Retina (tissue), 1 donor: ENCODE measurements around the gene SELENOI.
"Not testable (repeated sequence)": the region's sequence is repeated elsewhere in the genome, so short reads cannot be mapped to it uniquely, and the experiment has no call there.

Experiments used
- DNase-seq: peaks from one replicate; pipeline ENCODE4 v3.0.0-alpha.2; 2016

The SELENOI gene, protein sequence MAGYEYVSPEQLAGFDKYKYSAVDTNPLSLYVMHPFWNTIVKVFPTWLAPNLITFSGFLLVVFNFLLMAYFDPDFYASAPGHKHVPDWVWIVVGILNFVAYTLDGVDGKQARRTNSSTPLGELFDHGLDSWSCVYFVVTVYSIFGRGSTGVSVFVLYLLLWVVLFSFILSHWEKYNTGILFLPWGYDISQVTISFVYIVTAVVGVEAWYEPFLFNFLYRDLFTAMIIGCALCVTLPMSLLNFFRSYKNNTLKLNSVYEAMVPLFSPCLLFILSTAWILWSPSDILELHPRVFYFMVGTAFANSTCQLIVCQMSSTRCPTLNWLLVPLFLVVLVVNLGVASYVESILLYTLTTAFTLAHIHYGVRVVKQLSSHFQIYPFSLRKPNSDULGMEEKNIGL

GRCh38 chr2:26345545-26346453, at the start of gene SELENOI:
Gene SELENOI, plus strand, starts transcription at chr2:26346143. Its CDS starts 90 bp downstream, at chr2:26346233.
- peak; percentile 100 for DNase-seq

- no peak for DNase-seq
Measured at GRCh38 chr2:26297061-26297460, 48.9 kb upstream of the SELENOI start.

GRCh38 chr2:26298286-26298637, 47.7 kb upstream of the SELENOI start:
- no peak for DNase-seq

DNA sequence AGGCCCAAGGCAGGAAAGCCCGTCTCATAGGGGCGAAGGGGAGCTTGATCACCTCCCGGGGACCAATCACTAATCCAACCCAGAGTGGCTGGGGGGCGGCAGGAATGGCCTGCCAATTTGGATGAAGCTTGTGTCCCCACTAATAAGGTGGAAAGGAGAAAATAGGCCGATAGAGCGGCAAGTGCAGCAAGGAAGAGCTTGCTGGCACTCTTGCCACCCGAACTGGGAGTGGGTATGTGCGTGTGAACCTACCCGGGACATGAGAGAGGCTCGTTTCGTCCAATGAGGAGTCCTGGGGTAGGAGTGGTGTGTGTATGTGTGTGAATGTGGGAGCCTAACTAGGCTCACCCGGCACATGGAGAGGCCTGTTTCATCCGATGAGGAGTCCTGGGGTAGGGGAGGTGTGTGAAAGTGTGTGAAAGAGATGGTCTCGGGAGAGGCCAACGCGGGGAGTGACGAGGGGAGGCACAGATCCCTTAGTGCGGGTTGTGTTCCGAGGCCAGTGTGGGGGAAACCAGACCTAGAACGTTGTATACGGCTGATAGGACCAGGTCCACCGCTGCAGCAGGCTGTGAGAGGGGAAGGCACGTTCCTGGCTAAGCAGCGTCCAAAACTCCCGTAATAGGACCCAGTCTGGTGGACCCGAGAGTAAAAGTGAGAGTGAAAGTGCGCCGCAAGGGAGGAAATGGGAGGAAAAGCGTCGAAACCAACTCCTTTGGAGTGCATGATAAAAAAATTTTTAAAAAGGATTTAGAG, 47.1 kb upstream of the SELENOI start:
- DNase-seq: peak; percentile 69

GRCh38 chr2:26299471-26300101, 46.4 kb upstream of the SELENOI start:
- peak; percentile 61 for DNase-seq

DNA sequence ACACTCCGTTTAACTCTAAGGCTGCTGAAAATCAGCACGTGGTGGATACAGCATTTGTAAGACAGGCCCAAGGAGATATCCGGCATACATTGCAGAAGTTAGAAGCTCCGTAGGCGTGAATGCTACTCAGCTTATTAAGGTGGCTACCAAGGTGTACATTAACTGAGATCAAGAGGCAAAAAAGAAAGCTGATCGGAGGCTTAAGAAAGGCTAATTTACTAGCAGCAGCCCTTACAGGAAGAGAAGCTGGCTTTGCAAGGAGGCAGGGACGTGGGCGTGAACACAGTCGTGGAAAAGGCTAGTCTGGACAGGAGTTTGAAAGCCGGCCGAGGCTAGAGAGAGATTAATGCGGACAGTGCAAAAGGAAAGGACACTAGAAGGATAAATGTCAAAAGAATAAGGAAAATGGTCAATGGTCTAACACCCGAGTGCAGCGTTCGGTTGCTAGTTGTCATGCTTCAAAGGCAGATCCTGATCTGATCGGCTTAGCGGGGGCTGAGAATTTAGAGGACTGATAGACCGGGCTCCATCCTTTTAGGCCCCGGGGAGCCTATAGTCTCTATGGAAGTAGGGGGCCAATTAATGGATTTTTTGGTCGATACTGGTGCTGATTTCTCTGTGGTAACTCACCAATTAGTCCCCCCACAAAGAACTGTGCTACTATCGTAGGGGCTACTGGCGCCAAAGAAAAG, 45.6 kb upstream of the SELENOI start:
- DNase-seq: peak; percentile 56

GRCh38 chr2:26302846-26303245, 43.1 kb upstream of the SELENOI start:
- no peak for DNase-seq

GRCh38 chr2:26305094-26305493, 40.8 kb upstream of the SELENOI start:
- not testable (repeated sequence) for DNase-seq

DNA sequence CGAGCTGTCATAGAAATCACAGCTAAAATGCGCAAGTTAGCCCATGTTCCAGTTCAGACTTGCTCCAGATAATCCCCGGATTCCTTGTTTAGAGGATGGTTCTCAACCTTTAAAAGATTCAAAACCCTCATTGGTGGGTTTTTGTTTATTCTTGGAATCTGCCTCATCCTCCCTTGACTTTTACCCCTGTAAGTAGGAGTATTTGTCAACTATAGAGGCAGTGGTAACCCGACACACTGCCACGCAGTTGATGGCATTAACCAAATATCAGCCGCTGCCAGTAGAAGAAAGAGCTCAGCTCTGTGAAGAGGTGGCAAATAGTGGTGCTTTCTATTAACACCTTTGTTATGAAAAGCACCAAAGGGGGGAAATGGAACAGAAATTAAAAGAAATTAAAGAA, 40.4 kb upstream of the SELENOI start:
- DNase-seq: no peak

- no peak for DNase-seq
Measured at GRCh38 chr2:26309921-26310320, 36.0 kb upstream of the SELENOI start.

DNA sequence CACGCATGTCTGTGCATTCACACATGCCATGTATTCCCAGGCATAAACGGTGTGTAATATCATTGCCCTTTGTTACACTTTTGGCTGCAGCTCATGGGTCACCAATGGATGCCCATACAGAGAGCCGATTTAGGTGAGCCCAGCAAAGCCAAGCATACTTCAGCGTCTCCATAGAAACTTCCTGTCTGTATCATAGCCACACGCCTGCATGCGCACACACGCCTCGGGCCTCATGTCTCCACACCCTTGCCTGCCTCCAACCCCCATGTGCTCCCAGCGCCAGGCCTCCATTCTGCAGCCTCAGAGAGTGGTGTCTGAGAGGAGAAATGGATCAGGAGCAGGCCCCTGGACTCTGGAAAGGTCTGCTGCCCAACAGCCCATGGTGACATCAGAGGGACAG, 33.5 kb upstream of the SELENOI start:
- DNase-seq: no peak

- no peak for DNase-seq
Measured at GRCh38 chr2:26313446-26313845, 32.5 kb upstream of the SELENOI start.

GRCh38 chr2:26314243-26314642, 31.7 kb upstream of the SELENOI start:
- no peak for DNase-seq

DNA sequence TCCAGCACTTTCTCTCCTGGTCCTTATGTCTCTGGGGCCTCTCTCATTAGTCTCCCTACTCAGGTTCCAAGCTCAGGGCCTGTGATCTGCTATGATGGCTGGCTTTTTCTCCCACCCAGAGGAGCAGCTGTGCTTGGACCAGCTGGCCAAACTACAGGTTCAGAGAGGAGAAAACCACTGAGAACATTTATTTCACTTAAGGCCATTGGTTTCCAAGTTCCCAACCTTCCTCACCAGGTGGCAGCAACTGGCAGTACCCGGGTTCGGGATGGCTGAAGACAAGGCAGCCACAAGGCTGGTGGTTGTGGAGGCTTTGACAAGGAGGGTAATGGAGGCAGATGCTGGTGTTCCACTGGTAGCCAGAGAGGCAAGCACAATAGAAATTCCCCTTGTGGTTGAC, 29.9 kb upstream of the SELENOI start:
- DNase-seq: no peak

DNA sequence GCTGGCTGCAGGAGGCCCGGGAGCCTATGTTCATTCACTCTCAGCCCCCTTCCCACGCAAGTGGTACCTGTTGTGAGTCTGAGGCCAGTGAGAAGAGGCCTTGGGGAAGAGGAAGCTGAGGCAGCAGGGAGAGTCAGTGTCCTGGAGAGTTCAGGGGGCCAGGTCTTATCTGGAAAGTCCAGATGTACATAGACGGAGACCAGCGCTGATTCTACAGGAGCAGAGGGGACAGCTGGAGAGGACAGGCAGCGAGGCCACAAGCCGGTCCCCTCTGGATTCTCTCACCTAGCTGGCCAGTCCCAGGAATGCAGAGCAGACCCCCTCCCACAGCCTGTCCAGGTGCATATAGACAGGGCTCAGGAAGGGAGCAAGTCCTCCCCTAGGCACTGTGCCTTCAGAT, 29.1 kb upstream of the SELENOI start:
- no peak for DNase-seq

- no peak for DNase-seq
Measured at GRCh38 chr2:26317377-26318105, 28.4 kb upstream of the SELENOI start.

DNA sequence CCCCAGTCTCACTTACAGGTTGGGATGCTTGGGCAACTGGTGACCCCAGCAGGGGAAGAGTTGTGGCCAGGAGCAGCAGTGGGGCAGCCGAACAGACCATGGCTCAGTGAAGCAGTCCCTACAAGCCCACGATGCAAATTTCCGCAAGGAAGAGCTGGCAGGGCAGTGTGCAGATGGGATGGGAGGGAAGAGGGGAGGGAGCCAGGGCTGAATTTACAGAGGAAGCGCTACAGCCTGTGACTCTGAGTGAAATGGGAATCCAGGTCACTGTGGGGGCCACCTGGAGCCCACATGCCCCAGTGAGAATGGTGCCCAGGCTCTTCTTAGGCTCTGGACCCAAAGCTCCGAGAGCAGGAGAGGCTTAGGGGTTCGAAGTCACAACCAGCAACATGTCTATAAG, 27.0 kb upstream of the SELENOI start:
- no peak for DNase-seq

DNA sequence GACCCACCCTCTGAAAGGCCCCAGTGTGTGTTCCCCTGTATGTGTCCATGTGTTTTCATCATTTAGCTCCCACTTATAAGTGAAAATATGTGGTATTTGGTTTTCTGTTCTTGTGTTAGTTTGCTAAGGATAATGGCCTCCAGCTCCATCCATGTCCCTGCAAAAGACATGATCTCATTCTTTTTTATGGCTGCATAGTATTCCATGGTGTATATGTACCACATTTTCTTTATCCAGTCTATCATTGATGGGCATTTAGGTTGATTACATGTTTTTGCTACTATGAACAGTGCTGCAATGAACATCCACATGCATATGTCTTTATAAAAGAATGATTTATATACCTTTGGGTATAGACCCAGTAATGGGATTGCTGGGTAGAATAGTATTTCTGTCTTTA, 21.5 kb upstream of the SELENOI start:
- not testable (repeated sequence) for DNase-seq

GRCh38 chr2:26324903-26325302, 21.0 kb upstream of the SELENOI start:
- no peak for DNase-seq

- no peak for DNase-seq
Measured at GRCh38 chr2:26325851-26326250, 20.1 kb upstream of the SELENOI start.

- DNase-seq: no peak
Measured at GRCh38 chr2:26326514-26326913, 19.4 kb upstream of the SELENOI start.
